Measurements from ENCODE around the gene MYO15A. TPM values are rescaled to one million over a fixed set of nuclear protein-coding genes. Genes with fewer than 3 reads are reported as not detected.

The MYO15A gene
- total and polyA plus RNA-seq, 8 donors = 0.31 to 10.5 (median 0.50) TPM; not detected in 1

DNA sequence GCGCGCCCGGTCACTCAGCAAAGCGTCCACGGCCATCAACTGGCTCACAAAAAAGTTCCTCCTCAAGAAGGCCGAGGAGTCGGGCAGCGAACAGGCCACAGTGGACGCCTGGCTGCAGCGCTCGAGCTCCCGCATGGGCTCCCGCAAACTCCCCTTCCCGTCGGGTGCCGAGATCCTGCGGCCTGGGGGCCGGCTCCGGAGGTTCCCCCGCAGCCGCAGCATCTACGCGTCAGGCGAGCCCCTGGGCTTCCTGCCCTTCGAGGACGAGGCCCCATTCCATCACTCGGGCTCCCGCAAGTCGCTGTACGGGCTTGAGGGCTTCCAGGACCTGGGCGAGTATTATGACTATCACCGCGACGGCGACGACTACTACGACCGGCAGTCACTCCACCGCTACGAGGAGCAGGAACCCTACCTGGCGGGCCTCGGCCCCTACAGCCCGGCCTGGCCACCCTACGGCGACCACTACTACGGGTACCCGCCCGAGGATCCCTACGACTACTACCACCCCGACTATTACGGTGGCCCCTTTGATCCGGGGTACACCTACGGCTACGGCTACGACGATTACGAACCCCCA lies 10.7 kb downstream of the MYO15A start:
- Histone ChIP-seq H3K36me3 (no peaks in the 10 kb centered on the region), H3K9me3 (peaks cover 0 to 14% (median 6%) of the 10 kb centered on the region in 4 donors), H3K4me3 (no peak overlapping the region), H3K27ac (no peak overlapping the region), H3K4me1 (no peaks in the 10 kb centered on the region), H3K27me3 (peaks cover 0 to 15% (median 0%) of the 10 kb centered on the region in 3 donors)
- 95 to 98% (median 97%) methylated on average over 55 to 57 of the region's 57 CpGs for WGBS, 5 donors
- no peak for TF ChIP-seq POLR2A (IDR thresholded peaks at IDR 0.05)
- TF ChIP-seq EP300 (IDR thresholded peaks at IDR 0.05) = no peak
- no peak for TF ChIP-seq POLR2AphosphoS5 (IDR thresholded peaks at IDR 0.05)
- TF ChIP-seq, protein P1, sequence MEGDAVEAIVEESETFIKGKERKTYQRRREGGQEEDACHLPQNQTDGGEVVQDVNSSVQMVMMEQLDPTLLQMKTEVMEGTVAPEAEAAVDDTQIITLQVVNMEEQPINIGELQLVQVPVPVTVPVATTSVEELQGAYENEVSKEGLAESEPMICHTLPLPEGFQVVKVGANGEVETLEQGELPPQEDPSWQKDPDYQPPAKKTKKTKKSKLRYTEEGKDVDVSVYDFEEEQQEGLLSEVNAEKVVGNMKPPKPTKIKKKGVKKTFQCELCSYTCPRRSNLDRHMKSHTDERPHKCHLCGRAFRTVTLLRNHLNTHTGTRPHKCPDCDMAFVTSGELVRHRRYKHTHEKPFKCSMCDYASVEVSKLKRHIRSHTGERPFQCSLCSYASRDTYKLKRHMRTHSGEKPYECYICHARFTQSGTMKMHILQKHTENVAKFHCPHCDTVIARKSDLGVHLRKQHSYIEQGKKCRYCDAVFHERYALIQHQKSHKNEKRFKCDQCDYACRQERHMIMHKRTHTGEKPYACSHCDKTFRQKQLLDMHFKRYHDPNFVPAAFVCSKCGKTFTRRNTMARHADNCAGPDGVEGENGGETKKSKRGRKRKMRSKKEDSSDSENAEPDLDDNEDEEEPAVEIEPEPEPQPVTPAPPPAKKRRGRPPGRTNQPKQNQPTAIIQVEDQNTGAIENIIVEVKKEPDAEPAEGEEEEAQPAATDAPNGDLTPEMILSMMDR (IDR thresholded peaks at IDR 0.05) = no peak
- DNase-seq = no peak
- intact Hi-C loops (cut with DNase I; ENCODE audit: low total_unique reads) = no loop called here

DNA sequence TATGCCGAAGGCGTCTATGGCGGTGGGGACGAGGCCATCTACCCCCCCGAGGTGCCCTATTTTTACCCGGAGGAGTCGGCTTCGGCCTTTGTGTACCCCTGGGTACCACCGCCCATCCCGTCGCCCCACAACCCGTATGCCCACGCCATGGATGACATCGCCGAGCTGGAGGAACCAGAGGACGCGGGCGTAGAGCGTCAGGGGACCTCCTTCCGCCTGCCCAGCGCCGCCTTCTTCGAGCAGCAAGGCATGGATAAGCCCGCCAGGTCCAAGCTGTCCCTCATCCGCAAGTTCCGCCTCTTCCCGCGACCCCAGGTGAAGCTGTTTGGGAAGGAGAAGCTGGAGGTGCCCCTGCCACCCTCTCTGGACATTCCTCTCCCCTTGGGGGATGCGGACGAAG lies 11.4 kb downstream of the MYO15A start:
- WGBS, 5 donors = 95 to 98% (median 97%) methylated on average over 28 to 30 of the region's 30 CpGs
- Histone ChIP-seq H3K9me3 (peaks cover 0 to 14% (median 6%) of the 10 kb centered on the region in 4 donors), H3K4me1 (no peaks in the 10 kb centered on the region), H3K36me3 (no peaks in the 10 kb centered on the region), H3K27ac (no peak overlapping the region), H3K4me3 (no peak overlapping the region), H3K27me3 (peaks cover 0 to 15% (median 0%) of the 10 kb centered on the region in 3 donors)
- TF ChIP-seq EP300 (IDR thresholded peaks at IDR 0.05) = no peak
- no peak for TF ChIP-seq POLR2A (IDR thresholded peaks at IDR 0.05)
- TF ChIP-seq POLR2AphosphoS5 (IDR thresholded peaks at IDR 0.05) = no peak
- TF ChIP-seq, protein P1 (IDR thresholded peaks at IDR 0.05) = no peak
- DNase-seq = no peak
- intact Hi-C loops (cut with DNase I; ENCODE audit: low total_unique reads) = no loop called here

DNA sequence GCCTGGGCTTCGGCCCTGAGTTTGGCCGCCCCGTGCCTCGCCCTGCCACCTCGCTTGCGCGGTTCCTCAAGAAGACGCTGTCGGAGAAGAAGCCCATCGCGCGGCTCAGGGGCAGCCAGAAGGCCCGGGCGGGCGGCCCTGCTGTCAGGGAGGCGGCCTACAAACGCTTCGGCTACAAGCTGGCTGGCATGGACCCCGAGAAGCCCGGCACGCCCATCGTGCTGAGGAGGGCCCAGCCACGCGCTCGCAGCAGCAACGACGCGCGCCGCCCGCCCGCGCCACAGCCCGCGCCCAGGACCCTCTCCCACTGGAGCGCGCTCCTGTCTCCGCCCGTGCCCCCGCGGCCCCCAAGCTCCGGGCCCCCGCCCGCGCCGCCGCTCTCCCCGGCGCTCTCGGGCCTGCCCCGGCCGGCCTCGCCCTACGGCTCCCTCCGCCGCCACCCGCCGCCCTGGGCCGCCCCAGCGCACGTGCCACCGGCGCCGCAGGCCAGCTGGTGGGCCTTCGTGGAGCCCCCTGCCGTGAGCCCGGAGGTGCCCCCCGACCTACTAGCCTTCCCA lies 12.0 kb downstream of the MYO15A start:
- 76 to 95% (median 79%) methylated on average over 33 to 68 of the region's 68 CpGs for WGBS, 5 donors
- H3K9me3 ChIP-seq = peaks cover 0 to 14% (median 6%) of the 10 kb centered on the region in 4 donors
- no peaks in the 10 kb centered on the region for H3K36me3 ChIP-seq
- intact Hi-C loops (cut with DNase I; ENCODE audit: low total_unique reads) = no loop called here
- H3K4me3 ChIP-seq = no peak overlapping the region
- H3K27ac ChIP-seq = no peak overlapping the region
- no peak for DNase-seq
- H3K27me3 ChIP-seq = peaks cover 0 to 11% (median 0%) of the 10 kb centered on the region in 3 donors
- H3K4me1 ChIP-seq = no peaks in the 10 kb centered on the region
- TF ChIP-seq POLR2AphosphoS5 (IDR thresholded peaks at IDR 0.05) (no peak), EP300 (IDR thresholded peaks at IDR 0.05) (no peak), POLR2A (IDR thresholded peaks at IDR 0.05) (no peak)
- TF ChIP-seq, protein P1 (IDR thresholded peaks at IDR 0.05) = no peak

DNA sequence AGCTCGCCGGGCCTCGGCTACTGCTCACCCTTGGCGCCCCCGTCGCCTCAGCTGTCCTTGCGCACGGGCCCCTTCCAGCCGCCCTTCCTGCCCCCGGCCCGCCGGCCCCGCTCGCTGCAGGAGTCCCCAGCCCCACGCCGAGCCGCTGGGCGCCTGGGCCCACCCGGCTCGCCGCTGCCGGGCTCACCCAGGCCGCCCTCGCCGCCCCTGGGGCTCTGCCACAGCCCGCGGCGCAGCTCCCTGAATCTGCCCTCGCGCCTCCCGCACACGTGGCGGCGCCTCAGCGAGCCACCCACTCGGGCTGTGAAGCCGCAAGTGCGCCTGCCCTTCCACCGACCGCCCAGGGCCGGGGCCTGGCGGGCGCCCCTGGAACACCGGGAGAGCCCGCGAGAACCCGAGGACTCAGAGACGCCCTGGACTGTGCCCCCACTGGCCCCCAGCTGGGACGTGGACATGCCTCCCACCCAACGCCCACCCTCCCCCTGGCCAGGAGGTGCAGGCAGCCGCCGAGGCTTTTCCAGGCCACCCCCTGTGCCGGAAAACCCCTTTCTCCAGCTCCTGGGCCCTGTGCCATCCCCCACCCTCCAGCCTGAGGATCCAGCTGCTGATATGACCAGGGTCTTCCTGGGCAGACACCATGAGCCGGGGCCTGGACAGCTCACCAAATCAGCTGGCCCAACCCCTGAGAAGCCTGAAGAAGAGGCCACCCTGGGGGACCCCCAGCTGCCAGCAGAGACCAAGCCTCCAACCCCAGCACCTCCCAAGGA lies 12.8 kb downstream of the MYO15A start:
- WGBS, 5 donors = 84 to 92% (median 86%) methylated on average over 44 to 54 of the region's 54 CpGs
- H3K4me1 ChIP-seq = no peaks in the 10 kb centered on the region
- H3K27me3 ChIP-seq = peaks cover 0 to 9% (median 0%) of the 10 kb centered on the region in 3 donors
- H3K27ac ChIP-seq = no peak overlapping the region
- H3K9me3 ChIP-seq = peaks cover 0 to 14% (median 6%) of the 10 kb centered on the region in 4 donors
- peak in 1 of 2 donors; percentile 43 for DNase-seq
- H3K4me3 ChIP-seq = no peak overlapping the region
- intact Hi-C loops (cut with DNase I; ENCODE audit: low total_unique reads) = no loop called here
- no peaks in the 10 kb centered on the region for H3K36me3 ChIP-seq
- TF ChIP-seq POLR2AphosphoS5 (IDR thresholded peaks at IDR 0.05) (no peak), POLR2A (IDR thresholded peaks at IDR 0.05) (no peak), EP300 (IDR thresholded peaks at IDR 0.05) (no peak)
- TF ChIP-seq, protein P1 (IDR thresholded peaks at IDR 0.05) = no peak

All from stomach (tissue), 9 donors.